GM19328 (cell line): Measurements from ENCODE around the gene STK17B.
A peak's percentile ranks its signal among the peaks of the same experiment; 100 is the strongest.
"Not testable (repeated sequence)": the region's sequence is repeated elsewhere in the genome, so short reads cannot be mapped to it uniquely, and the experiment has no call there.

Experiments used
- ATAC-seq: cut with Tn5 transposase; IDR thresholded peaks from one replicate; pipeline ENCODE4 v1.9.1; 2021; ENCODE audit warnings: mild to moderate bottlenecking, moderate library complexity; ENCODE audit not compliant: unreplicated experiment

STK17B gene

DNA sequence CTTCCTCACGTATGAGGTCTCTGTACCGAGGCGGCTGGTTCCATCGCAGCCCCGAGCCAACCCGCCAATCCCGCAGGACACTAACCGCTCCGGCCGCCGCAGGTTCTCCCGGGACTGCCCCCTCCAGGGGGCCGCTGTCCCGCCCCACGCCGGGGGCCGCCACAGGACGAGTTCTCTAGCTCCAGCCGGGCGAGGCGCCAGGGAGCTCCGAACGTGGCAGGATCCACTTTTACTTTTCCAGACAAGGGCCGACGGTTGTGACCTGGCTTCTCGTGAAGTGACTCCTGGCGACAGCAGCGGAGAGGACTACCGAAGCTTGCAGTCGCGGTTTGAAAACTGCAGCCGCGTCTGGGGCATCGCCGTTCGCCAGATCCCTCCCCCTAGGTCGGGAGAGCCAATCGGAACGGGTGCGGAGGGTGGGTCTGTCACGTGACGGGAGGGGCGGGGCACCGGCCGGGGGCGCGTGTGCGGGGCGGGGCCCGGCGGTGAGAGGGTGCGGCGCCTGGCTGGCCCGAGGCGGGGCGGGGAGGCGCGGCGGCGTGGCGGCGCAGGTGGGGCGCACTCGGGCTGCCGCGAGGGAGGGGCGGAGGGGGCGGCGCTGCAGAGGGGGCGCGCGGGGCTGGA is at the start of gene STK17B:
STK17B (minus strand) TSS at position 331 of the 624 bp plus-strand sequence. CDS start 8,195 bp downstream, outside the sequence.
- ATAC-seq: peak; percentile 45

DNA sequence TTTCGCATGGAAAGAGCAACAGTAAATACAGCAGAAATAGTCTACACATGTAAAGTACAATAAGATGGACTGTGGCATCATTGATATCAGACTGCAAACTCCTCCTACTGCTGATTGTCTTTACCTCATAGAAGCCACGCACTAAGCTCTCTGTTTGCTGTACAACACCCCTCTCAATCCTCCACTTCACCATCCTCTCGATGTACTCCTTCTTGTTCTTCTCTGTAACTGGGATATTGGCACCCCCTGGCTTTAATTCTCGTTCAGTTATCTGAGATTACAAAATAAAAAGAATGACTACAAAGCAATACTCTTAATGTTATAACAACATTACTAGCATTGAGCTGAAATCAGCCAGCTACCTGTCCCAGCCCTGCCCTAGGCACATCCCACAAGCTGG is 49.3 kb upstream of the STK17B start:
- no peak for ATAC-seq

DNA sequence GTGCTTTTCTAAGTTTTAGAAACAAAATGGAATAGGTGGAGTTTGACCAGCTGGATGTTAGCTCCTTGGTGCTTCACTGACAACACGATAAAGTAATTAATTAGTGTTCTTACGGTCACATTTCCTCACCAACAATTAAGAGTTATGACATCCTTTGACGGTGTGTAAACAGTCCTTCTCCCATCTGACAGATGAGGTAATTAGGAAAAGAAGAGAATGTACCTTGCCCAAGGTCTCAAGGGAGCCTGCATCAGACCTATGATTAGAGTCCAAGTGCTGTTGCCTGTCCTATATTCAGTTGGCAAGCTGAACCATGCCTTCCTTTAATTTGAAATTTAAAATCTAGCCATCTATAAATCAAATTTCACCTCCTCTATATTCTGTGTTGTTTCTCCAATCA is 48.3 kb upstream of the STK17B start:
- no peak for ATAC-seq

DNA sequence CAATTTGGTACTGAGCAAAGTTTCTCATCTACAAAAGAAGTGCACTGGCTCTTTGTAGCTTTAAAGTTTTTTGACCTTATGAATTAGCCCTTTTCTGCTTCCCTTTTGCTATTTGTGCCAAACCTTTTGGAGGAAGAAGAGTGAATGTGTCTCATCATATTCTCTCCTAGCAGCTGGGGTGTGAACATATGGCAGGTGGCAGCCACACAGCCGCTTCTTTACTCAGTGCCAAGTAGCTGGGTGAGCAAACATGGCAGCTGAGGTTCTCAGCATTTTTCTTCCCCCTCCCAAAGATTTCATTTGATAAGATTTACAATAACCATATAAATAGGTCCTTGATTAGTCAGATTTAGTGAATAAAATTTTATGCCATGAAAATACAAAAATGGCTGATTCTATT is 46.7 kb upstream of the STK17B start:
- ATAC-seq: no peak

DNA sequence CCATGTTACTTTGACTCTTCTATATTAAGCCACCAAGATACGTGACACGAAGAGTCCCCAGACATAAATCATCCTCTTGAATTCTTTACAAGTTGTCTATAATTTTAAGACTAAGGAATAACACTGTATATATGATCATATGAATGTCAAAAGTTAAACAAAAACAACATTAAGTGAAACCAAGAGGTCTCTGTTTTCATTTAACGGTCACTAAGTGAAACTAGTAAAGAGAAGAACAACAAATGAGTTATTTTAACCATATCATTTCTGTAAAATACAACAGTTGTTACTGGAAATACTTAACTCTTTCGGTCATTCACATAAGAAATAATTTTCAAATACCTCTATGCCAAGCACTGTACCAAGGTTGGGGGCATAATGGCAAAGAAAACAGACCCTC is 45.7 kb upstream of the STK17B start:
- ATAC-seq: no peak

DNA sequence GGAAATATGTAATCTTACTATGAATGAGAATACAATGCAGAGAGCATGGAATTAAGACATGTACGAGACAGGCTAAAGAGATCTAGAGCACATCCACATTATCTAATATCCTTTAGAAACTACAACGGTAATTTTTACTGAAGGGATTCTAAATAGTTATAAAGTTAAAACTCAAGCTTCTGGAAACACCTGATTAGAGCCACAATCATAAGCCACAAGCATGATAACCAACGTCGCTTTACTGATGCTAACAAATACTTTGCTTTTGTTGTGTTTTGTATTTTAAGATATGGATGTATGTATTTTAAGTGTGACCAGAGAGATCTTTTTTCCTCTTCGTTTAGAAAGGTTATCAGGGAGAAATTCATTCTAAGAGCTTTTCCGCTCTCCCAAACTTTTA is 44.0 kb upstream of the STK17B start:
- no peak for ATAC-seq

DNA sequence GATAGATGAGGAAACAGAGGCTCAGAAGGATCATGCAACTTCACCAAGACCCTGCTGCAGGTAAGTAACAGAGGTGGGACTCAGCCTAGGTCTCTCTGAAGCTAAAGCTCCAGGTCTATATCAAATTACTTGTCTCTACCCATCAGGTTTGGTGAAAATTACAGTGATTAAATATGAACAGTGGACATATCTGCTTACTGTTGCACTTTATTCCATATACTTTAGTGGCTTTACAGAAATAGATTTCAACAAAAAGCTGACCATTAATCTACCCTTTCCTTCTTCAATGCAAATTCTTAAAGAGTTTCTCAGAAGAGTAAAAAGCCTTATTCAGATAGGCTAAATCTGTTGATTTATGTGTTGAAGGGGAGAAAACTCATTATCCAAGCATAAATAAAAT is 42.8 kb upstream of the STK17B start:
- ATAC-seq: no peak

DNA sequence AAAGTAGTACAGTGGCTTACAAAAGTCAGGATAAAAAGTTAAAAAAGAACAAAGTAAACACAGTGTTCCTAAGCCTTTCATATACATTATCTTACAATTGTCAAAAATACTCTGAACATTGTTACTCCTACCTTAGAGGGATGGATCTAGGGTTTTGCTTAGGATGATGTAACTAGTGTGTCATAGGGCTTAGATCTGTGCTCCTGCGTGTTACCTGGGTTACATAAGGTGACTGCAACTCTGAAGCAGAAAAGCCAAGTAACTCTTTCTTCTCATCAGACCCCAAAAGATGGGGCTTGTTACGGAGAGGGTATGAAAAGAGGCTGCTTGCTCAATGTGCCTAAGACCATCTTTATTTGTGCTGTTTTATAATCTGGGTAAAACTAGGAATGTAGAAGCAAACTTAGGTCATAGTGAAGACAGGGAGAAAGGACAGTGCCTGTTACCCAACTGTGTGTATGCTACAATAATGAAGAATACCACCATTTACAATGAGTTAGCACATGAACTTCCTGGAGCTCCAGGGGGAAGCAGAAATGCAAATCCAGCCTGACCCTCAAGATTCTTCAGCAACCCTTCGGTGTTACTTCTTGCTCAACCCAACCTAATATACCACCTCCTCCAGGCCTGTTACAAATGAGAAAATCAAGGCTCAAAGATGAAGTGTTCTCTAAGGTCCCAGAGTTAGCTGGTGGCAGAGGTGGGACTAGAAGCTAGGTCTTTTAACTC is 42.0 kb upstream of the STK17B start:
- ATAC-seq: no peak

DNA sequence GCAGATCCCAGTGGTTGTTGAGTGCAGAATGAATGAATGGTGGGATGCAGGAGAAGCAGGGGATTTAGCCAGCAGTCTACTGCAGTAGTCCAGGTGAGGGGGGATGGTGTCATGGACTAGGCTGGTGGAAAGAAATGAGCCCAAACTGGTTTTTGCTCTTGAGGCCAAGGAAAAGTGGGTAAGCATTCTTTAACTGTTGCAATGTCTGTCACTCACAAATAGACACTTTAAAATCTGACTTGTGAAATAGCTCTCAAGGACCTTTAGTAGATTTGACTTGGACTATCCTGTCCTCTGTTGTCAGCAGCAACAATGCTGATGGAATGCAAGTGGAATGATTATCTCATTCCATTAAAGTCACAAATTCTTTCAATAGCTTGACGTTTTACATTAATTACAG is 37.5 kb upstream of the STK17B start:
- ATAC-seq: no peak

DNA sequence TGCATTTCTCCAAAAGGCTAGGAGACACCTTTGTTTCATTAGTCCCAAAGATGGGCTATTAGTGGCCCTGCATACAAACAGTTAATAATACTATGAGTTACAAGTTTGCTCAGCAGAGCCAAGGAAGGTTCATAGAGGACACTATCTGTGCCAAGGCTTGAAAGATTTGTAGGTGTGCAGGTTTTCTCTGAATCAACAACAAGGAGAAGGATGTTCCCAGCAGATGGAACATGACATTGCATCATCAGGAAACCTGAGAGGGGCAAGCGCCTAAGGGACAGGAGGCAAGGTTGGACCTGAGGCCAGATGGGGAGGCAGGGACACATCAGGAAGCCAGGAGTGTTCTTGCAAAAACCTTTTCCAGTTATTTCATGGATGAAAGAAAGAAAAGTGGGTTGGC is 35.4 kb upstream of the STK17B start:
- no peak for ATAC-seq

DNA sequence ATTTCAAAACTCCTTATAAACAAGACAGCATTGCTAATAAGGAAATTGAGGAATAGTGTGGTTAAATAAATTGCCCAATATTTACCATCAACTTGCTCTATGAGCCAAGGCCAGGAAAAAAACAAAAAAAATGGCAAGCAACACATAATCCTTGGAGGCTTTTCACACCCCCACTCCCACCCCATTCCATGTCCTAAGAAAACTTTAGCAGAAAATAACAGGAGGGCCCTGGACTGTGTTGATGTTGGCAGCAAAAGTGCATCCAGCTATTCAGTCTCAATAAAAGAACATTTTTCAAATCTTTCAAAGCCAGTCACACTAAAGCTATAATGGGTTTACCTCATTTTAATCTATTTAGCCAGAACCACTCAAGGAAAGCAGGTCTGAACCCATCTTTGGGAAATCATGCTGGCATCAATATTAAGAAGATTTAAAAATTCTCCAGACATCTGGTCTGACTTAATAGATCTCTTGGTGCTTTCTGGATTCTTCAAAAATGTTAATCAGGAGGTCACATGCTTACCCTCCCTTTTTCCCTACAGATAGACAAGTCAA is 34.6 kb upstream of the STK17B start:
- ATAC-seq: no peak

DNA sequence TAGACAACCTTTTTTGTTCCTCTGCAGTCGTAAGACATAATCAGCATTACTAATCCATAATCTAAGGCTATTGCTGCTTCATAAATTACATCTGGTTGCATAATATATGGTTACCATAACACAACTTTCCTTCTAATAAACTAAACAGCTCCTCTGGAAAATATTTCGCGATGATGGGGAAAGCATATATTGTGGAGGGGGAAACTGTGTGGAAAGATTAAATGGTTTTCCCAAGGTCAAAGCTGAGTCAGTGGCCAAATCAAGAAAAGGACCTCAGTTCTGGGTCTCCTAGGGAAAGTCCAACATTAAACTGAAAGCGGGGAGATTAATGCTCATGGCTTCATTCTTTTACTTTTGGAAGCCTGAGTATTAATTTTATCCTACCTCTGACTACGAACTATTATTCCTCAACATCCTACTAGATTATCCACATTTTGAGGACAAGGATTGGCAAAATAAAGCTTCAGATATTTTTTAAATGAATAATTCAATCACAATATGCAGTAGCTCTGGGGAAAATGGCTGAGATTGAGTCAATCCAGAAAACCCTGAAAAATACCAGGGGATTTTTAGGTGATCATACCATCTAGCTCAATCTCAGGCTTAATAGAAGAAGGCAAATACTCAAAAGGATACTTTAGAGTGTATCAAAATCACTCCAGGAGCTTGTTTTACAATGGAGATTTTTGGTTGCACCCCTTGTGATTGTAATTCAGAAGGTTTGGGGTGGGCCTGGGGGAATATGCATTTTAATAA is 33.8 kb upstream of the STK17B start:
- ATAC-seq: no peak

DNA sequence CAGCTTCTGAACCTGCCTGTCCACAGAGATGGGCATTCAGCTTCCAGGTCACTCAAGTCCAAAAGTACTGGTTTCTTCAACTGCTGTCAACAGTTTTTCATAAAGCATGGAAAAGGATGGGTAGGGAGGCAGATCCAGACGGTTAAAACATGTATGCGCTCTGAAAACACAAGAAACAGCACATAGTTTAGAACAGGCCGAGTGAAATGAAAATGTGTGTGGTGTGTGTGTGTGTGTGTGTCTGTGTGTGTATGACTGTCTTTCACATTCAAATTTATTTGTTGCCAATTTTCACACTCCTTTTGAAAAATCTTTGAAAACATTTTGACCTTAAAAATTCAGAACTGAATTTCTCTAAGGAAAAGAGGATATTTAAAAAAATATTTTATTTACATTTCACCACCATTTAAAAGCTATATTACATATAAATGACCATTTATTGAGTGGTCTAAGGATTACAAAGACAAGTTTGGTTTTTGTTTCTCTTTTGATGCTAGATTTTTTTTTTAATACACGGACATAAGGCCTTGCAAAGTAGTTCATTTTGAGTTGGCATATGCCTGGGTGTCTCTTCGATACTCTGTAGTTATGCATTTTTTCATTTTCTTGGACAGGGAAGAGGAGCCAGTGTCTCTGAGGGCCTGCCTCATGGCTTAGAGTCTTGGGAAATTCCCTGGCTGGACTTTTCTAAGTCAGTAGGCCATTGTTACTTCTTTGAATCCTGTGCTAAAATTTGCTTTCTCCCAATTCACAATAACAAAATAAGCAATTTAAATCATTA is 30.0 kb upstream of the STK17B start:
- ATAC-seq: no peak

DNA sequence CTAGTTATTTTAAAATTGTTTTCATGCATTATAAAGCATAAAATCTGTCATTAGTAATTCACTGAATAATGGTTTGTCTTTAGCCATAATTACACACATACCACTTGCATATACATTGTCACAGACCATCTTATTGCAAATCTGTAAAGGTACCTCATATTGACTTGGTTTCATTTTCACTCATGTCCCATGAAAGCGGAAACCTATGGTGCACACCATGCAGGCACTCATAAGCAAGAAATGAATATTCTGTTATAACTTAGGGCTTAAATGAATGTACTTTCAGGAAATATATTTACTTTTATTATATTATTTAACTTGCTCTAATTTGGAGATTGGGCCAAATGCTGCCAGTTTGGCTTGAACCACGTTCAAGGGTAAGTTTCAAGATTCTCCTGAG is 29.2 kb upstream of the STK17B start:
- ATAC-seq: peak; percentile 98

DNA sequence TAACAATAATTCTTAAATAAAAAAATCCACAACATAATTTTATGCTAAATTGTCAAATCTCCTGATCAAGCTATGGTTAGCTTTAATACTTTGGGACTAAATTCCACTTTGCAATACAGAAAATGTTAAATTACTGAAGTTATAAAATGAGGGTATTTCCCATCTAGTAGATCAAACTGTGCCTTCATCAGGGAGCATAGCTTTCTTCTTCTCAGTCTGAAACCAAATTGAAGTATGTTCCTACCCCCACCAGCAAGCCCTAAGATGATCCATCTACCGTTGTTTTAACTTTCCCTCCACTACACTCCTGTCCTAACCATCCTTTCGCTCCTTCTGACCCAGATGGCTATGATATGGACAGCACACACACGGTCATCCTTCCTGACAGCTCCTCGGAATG is 24.4 kb upstream of the STK17B start:
- no peak for ATAC-seq

DNA sequence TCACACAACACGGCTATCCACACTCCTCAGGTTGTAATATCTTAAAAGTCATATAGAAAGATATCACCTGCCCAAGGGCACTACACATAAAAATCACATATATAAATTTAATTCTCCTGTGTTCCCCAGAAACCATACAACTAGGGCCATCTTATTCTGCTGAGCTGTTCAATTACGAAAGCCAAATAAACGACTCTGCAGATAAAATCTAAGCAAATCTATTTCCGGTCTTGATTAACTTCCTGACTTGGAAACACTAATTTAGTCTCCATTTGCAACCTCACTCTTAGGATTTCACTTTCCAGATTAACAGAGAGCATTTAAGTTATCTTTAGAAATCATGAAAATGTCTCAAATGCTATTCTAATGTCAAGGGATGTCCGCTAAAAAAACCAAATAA is 23.9 kb upstream of the STK17B start:
- no peak for ATAC-seq

DNA sequence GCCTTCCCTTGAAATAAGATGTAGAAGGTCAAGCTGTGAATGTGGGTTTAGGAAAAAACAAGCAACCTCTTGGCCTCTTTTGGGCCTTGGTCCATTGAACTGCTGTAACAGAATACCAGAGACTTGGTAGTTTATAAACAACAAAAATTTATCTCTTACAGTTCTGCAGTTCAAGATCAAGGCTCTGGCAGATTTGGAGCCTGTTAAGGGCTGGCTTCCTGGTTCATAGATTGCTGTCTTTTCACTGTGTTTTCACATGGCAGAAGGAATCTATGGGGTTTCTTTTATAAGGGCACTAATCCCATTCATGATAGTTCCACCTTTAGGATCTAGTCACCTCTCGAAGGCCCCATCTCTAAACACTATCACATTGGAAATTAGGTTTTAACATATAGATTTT is 20.2 kb upstream of the STK17B start:
- no peak for ATAC-seq

DNA sequence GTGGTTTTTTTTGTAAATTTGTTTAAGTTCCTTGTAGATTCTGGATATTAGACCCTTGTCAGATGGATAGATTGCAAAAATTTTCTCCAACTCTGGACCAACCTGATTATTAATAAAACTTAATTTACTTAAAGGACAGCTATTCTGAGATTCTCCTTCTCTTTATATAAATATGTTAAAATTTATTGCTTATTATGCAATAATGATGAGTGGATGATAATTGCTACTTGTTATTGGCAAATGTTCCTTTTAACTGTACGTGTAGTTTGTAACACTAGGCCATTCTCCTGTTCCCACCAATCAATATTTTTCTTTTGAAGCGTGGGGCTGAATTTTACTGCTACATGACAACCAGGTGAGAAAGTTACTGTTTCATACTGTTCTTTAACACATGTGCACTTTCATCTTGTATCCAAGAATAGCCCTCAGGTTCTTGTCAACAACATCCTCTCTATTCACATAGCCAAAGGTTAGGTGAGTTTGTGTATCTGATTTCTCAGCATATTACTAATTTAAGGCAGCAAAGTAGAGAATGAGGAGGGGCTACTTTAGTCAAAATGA is 16.6 kb upstream of the STK17B start:
- no peak for ATAC-seq

DNA sequence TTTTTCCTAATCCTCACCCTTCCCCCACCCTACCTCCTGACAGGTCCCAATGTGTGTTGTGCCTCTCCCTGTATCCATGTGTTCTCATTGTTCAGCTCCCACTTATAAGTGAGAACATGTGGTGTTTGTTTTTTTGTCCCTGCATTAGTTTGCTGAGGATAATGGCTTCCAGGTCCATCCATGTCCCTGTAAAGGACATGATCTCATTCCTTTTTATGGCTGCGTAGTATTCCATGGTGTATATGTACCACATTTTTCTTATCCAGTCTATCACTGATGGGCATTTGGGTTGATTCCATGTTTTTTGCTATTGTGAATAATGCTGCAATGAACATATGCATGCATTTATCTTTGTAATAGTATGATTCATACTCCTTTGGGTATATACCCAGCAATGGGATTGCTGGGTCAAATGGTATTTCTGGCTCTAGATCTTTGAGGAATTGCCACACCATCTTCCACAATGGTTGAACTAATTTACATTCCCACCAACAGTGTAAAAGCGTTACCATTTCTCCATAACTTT is 15.9 kb upstream of the STK17B start:
- ATAC-seq: not testable (repeated sequence)

DNA sequence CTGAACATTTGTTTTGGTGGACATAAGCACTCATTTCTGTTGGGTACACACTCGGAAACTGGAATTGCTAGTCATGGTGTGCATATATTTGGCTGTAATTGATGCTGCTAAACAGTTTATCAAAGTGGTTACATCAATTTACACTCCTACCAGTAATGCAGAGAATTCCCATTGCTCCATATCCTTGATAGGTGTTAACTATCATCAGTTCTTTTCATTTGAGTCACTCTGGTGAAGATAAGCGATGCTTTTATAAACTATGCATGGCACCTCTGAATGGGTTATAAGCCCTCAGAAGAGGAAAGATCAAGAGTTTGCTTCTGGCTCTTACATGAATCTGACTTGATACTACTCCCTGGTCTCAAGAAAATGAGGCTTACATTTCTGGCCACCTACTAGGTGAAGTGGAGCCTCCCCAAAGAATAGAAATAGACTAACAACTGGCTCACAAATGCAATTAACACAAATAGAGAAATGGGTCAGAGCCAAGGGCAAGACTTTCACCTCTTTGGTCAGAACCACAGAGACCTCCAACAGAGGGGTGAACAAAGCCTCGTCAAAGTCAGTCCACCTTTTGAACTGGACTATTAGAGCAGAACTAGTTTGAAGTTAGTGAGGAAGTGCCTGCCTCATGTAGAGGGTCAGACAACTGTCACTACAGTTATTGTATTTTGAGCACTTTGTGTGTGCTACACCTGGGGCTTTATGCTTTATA is 15.0 kb upstream of the STK17B start:
- ATAC-seq: no peak
